ENCODE data around the gene DDAH1. TPM values are rescaled to one million over a fixed set of nuclear protein-coding genes. Genes with fewer than 3 reads are reported as not detected.

Gene DDAH1
- total RNA-seq, 1 experiment from 2014 or later: 36.3 TPM

DNA sequence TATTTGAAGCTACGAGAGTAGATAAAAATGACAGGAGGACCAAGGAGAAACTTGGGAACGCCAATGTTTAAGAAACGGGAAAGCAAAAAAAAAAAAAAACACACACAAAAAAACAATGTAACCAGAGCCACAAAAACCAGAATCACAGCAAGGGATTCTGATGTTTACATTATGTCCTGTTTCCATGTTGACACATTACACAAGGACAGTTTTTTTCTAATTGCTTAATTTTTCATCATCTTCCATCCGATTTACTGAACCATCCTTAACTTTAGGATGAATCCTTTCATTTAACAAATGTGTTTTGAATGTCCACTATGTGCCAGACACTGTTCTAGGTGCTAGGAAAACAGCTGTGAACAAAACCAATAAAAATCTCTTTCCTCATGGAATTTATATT, 187.2 kb downstream of the DDAH1 start:
- H3K27ac Mint-ChIP-seq: no peak overlapping the region
- no peak overlapping the region for H3K23ac ChIP-seq (ENCODE audit: insufficient read length, low read depth, low read length)
- no peak for DNase-seq

More for the DNA sequence above, 187.2 kb downstream of the DDAH1 start:
- Histone ChIP-seq H2AK5ac (ENCODE audit: insufficient read length, low read length) (no peak overlapping the region), H3K27ac (ENCODE audit: insufficient read length, low read depth, low read length) (no peak overlapping the region), H3K79me1 (ENCODE audit: insufficient read depth, low read depth, low read length, poor library complexity, severe bottlenecking) (no peaks in the 10 kb centered on the region), H4K91ac (ENCODE audit: insufficient read length, low read depth, low read length) (no peak overlapping the region), H2BK12ac (ENCODE audit: insufficient read length, low read depth, low read length) (no peak overlapping the region), H3T11ph (ENCODE audit: low read length) (no peak overlapping the region), H4K5ac (ENCODE audit: insufficient read length, low read depth, low read length) (no peak overlapping the region), H3K9ac (ENCODE audit: extremely low read depth, insufficient read length, low read length) (no peak overlapping the region), H4K20me1 (ENCODE audit: control insufficient read depth, insufficient read depth, insufficient read length) (no peaks in the 10 kb centered on the region), H3K9me3 (ENCODE audit: control insufficient read depth, low read depth, low read length) (no peaks in the 10 kb centered on the region), H2BK120ac (ENCODE audit: low read depth, low read length, poor library complexity, severe bottlenecking) (no peak overlapping the region), H2BK15ac (ENCODE audit: low read depth, low read length) (no peak overlapping the region), H4K8ac (replicated peaks; ENCODE audit: insufficient read length, low read depth, low read length) (no peak overlapping the region), H3K56ac (ENCODE audit: insufficient read length, low read depth, low read length) (no peak overlapping the region), H2BK20ac (ENCODE audit: low read depth, low read length, poor library complexity, severe bottlenecking) (no peak overlapping the region), H2BK5ac (ENCODE audit: insufficient read length, low read length) (no peak overlapping the region), H3K23me2 (ENCODE audit: insufficient read length, low read depth, low read length, poor library complexity, severe bottlenecking) (peaks cover 6% of the 10 kb centered on the region), H3K4me1 (ENCODE audit: insufficient read depth, low read length) (0 out of 2 replicates have a peak, but pooled peaks cover 2% of the 10 kb centered on the region), H3K18ac (ENCODE audit: insufficient read length, low read depth, low read length) (no peak overlapping the region), H3K4ac (ENCODE audit: low read depth, low read length) (no peak overlapping the region), H3K79me2 (ENCODE audit: insufficient read depth, low read length) (peaks cover 2% of the 10 kb centered on the region; the same call in 1 of the 2 replicates), H3K14ac (ENCODE audit: insufficient read depth, low read length) (no peak overlapping the region), H3K4me2 (ENCODE audit: insufficient read depth, insufficient read length, low read length) (no peak overlapping the region), H2AFZ (ENCODE audit: low read length) (no peak overlapping the region), H3K27me3 (ENCODE audit: insufficient read depth, low read length) (no peaks in the 10 kb centered on the region)
- Mint-ChIP-seq H3K4me3 (no peak overlapping the region), H3K9me3 (no peaks in the 10 kb centered on the region), H3K36me3 (ENCODE audit: insufficient read depth in 1 of 3, low read depth in 3 of 3) (peaks cover 0 to 5% (median 0%) of the 10 kb centered on the region in 3 experiments; a peak in 4 of 7 replicates), H3K4me1 (peaks cover 35 to 44% of the 10 kb centered on the region in 2 experiments), H3K27me3 (ENCODE audit: low read depth) (no peaks in the 10 kb centered on the region)
- TF ChIP-seq, protein P1, sequence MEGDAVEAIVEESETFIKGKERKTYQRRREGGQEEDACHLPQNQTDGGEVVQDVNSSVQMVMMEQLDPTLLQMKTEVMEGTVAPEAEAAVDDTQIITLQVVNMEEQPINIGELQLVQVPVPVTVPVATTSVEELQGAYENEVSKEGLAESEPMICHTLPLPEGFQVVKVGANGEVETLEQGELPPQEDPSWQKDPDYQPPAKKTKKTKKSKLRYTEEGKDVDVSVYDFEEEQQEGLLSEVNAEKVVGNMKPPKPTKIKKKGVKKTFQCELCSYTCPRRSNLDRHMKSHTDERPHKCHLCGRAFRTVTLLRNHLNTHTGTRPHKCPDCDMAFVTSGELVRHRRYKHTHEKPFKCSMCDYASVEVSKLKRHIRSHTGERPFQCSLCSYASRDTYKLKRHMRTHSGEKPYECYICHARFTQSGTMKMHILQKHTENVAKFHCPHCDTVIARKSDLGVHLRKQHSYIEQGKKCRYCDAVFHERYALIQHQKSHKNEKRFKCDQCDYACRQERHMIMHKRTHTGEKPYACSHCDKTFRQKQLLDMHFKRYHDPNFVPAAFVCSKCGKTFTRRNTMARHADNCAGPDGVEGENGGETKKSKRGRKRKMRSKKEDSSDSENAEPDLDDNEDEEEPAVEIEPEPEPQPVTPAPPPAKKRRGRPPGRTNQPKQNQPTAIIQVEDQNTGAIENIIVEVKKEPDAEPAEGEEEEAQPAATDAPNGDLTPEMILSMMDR (conservative IDR thresholded peaks at IDR 0.05): no peak
- WGBS (ENCODE audit: extremely low coverage, insufficient read length, low lambda C conversion rate): no CpG with 5 or more reads among the region's 4 CpGs

All from H9 (cell line).